Astrocyte (in vitro differentiated cells and primary cell): Measurements from ENCODE around the gene USP30. TPM values are rescaled to one million over a fixed set of nuclear protein-coding genes. Genes with fewer than 3 reads are reported as not detected.

Experiments
- DNase-seq: peaks from one replicate; pipeline ENCODE4 v3.0.0-alpha.2; 2010; ENCODE audit warnings: low read depth
- FAIRE-seq: peaks from 2 replicates; lab custom pipeline; 2011; peaks lifted over from hg19 to GRCh38; lab: Jason Lieb, UNC
- H2AFZ ChIP-seq: 2 replicates; pipeline ENCODE4 v1.6.0; 2012; ENCODE audit warnings: low read depth, low read length, inconsistent platforms
- H3K27ac ChIP-seq: 2 replicates; pipeline ENCODE4 v1.5.1; 2011; ENCODE audit warnings: low read depth, low read length, inconsistent platforms
- H3K27me3 ChIP-seq: 2 replicates; pipeline ENCODE4 v1.6.0; 2011; ENCODE audit warnings: low read length, inconsistent platforms; ENCODE audit not compliant: insufficient read depth
- H3K36me3 ChIP-seq: 2 replicates; pipeline ENCODE4 v1.5.1; 2011; ENCODE audit warnings: low read length, inconsistent platforms; ENCODE audit not compliant: insufficient read depth
- H3K4me1 ChIP-seq: 2 replicates; pipeline ENCODE4 v1.5.1; 2011; ENCODE audit warnings: low read length, inconsistent platforms; ENCODE audit not compliant: insufficient read depth
- H3K4me2 ChIP-seq: 2 replicates; pipeline ENCODE4 v1.6.0; 2012; ENCODE audit warnings: low read length, inconsistent platforms
- H3K4me3 ChIP-seq: 2 replicates; pipeline ENCODE4 v1.5.1; 2011; ENCODE audit warnings: low read depth, mild to moderate bottlenecking, low read length, inconsistent platforms; ENCODE audit not compliant: insufficient read depth
- H3K79me2 ChIP-seq: 2 replicates; pipeline ENCODE4 v1.6.0; 2012; ENCODE audit warnings: mild to moderate bottlenecking, low read length, inconsistent platforms; ENCODE audit not compliant: insufficient read depth
- H3K9ac ChIP-seq: 2 replicates; pipeline ENCODE4 v1.6.0; 2012; ENCODE audit warnings: mild to moderate bottlenecking, low read length, inconsistent platforms
- H3K9me3 ChIP-seq: 2 replicates; pipeline ENCODE4 v1.5.1; 2012; ENCODE audit warnings: low read depth, mild to moderate bottlenecking, low read length, inconsistent platforms; ENCODE audit not compliant: insufficient read depth
- H4K20me1 ChIP-seq: 2 replicates; pipeline ENCODE4 v1.6.0; 2012; ENCODE audit warnings: low read length, inconsistent platforms; ENCODE audit not compliant: insufficient read depth
- H3K27ac Mint-ChIP-seq: one replicate; pipeline ENCODE4 v1.8.0; 2021; ENCODE audit warnings: mild to moderate bottlenecking, mixed read lengths; ENCODE audit not compliant: unreplicated experiment
- H3K27me3 Mint-ChIP-seq: one replicate; pipeline ENCODE4 v1.8.0; 2021; ENCODE audit warnings: low read depth, mixed read lengths; ENCODE audit not compliant: unreplicated experiment
- H3K36me3 Mint-ChIP-seq: one replicate; pipeline ENCODE4 v1.8.0; 2021; ENCODE audit warnings: low read depth, mixed read lengths; ENCODE audit not compliant: unreplicated experiment
- H3K4me1 Mint-ChIP-seq: one replicate; pipeline ENCODE4 v1.8.0; 2021; ENCODE audit warnings: low read depth, mixed read lengths; ENCODE audit not compliant: unreplicated experiment
- H3K4me3 Mint-ChIP-seq: one replicate; pipeline ENCODE4 v1.8.0; 2021; ENCODE audit warnings: mild to moderate bottlenecking, moderate library complexity, mixed read lengths; ENCODE audit not compliant: unreplicated experiment
- H3K9me3 Mint-ChIP-seq: one replicate; pipeline ENCODE4 v1.8.0; 2021; ENCODE audit warnings: mild to moderate bottlenecking, mixed read lengths; ENCODE audit not compliant: unreplicated experiment
- CTCF ChIP-seq: IDR thresholded peaks from 2 replicates; pipeline ENCODE4 v1.5.1; 2011; ENCODE audit warnings: low read depth, mild to moderate bottlenecking, inconsistent platforms, low read length, moderate library complexity; ENCODE audit not compliant: insufficient read depth
- EZH2 ChIP-seq: IDR thresholded peaks from 2 replicates; pipeline ENCODE4 v1.6.1; 2012; ENCODE audit warnings: mild to moderate bottlenecking, low read length, inconsistent platforms; ENCODE audit not compliant: insufficient read depth
- total RNA-seq: library from RNA; stranded (reverse); gene quantifications from 2 replicates; pipeline ENCODE4 v1.2.1, GENCODE V29; 2021

USP30 gene
- total RNA-seq, 1 donor from 2014 or later = 12.1 TPM

DNA sequence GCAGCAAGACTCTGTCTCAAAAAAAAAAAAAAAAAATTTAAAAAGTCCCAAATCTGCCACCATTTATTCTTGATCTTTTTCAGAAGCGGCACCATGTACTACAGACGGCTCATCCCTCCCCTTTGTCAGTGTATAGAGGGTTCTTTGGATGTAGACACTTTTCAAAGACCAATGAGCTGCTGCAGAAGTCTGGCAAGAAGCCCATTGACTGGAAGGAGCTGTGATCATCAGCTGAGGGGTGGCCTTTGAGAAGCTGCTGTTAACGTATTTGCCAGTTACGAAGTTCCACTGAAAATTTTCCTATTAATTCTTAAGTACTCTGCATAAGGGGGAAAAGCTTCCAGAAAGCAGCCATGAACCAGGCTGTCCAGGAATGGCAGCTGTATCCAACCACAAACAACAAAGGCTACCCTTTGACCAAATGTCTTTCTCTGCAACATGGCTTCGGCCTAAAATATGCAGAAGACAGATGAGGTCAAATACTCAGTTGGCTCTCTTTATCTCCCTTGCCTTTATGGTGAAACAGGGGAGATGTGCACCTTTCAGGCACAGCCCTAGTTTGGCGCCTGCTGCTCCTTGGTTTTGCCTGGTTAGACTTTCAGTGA, 57.5 kb downstream of the USP30 start:
- no peaks in the 10 kb centered on the region for H3K9me3 ChIP-seq
- peaks cover 8% of the 10 kb centered on the region for H4K20me1 ChIP-seq
- TF ChIP-seq EZH2 = no peak
- TF ChIP-seq CTCF = no peak
- Mint-ChIP-seq H3K27me3 (no peaks in the 10 kb centered on the region), H3K4me1 (peaks cover 5% of the 10 kb centered on the region), H3K9me3 (no peaks in the 10 kb centered on the region), H3K4me3 (no peak overlapping the region), H3K27ac (no peak overlapping the region), H3K36me3 (peaks cover 6% of the 10 kb centered on the region)
- no peak overlapping the region for H3K4me3 ChIP-seq
- DNase-seq (no peak), FAIRE-seq (no peak)
- peaks cover 14% of the 10 kb centered on the region for H3K36me3 ChIP-seq
- H3K9ac ChIP-seq = no peak overlapping the region
- H3K27me3 ChIP-seq = no peaks in the 10 kb centered on the region
- peaks cover 9% of the 10 kb centered on the region for H3K4me1 ChIP-seq
- H2AFZ ChIP-seq = no peak overlapping the region
- H3K79me2 ChIP-seq = no peaks in the 10 kb centered on the region
- no peak overlapping the region for H3K4me2 ChIP-seq
- no peak overlapping the region for H3K27ac ChIP-seq

DNA sequence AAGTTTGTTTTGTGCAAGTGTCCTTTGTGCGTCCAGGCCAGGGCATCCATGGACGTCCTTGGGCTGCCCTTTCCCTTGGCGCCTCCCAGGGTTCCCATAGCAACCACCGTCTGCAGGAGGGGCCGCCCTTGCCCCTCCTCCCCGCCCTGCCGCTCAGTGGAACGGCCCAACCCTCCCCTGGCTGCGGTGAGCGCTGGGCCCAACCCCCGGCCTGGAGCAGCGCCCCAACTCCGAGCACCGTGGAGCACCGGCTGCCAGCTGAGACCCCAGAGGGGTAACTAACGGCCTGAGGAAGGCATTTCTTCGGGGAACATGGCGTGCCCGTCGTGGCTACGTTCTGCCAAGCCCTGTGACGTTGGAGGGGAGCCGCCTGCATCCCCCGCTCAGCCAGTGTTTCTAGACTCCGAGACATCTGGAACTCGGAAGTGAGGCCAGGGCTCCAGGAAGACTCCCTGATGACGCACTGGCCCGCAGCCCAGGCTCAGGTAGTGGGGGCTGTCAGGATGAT, 58.7 kb downstream of the USP30 start:
- Mint-ChIP-seq H3K27me3 (no peaks in the 10 kb centered on the region), H3K4me3 (peak overlapping the region; percentile 24), H3K27ac (no peak overlapping the region), H3K36me3 (peaks cover 3% of the 10 kb centered on the region), H3K9me3 (no peaks in the 10 kb centered on the region), H3K4me1 (peaks cover 12% of the 10 kb centered on the region)
- peaks cover 12% of the 10 kb centered on the region for H3K36me3 ChIP-seq
- H3K27me3 ChIP-seq = no peaks in the 10 kb centered on the region
- no peaks in the 10 kb centered on the region for H3K79me2 ChIP-seq
- peak overlapping the region; percentile 94 for H3K4me2 ChIP-seq
- peak; percentile 69 for DNase-seq
- peak overlapping the region; percentile 68 for H3K4me3 ChIP-seq
- peak overlapping the region; percentile 84 for H3K9ac ChIP-seq
- H3K4me1 ChIP-seq = peaks cover 9% of the 10 kb centered on the region
- H3K9me3 ChIP-seq = no peaks in the 10 kb centered on the region
- FAIRE-seq = no peak
- H4K20me1 ChIP-seq = no peaks in the 10 kb centered on the region
- peak overlapping the region; percentile 78 for H3K27ac ChIP-seq
- H2AFZ ChIP-seq = peak overlapping the region; percentile 95
- TF ChIP-seq EZH2 (no peak), CTCF (no peak)
